ENCODE measurements around the gene ABCB8. TPM values are rescaled to one million over a fixed set of nuclear protein-coding genes. Genes with fewer than 3 reads are reported as not detected.

ABCB8 gene
- total and polyA plus RNA-seq, 2 of the 8 experiments (the other 6 are each of a cell fraction or from before 2014, with no cell fraction given): 17.7 to 27.0 TPM

- TF ChIP-seq ASH2L (IDR thresholded peaks at IDR 0.05; ENCODE audit: low read length) (no peak), YY1 (IDR thresholded peaks at IDR 0.05; ENCODE audit: low read depth, low read length) (no peak)
Observed at GRCh38 chr7:151063212-151063561, 34.9 kb downstream of the ABCB8 start (continued).
